Thyroid gland (tissue), 4 donors: ENCODE results near the gene MPG. TPM values are rescaled to one million over a fixed set of nuclear protein-coding genes. Genes with fewer than 3 reads are reported as not detected.

Experiments used
- DNase-seq, 2 donors: peaks; one replicate each; pipeline ENCODE4 v3.0.0-alpha.2; 2019
- H3K27ac ChIP-seq, 3 donors: fragments of 200-600 bp; sonication (generic); 1 replicate in 2 of 3; 2 replicates in 1 of 3; pipeline ENCODE4 v1.5.1; 2016 to 2019; ENCODE audit warnings: mild to moderate bottlenecking in 1 of 3, moderate library complexity in 1 of 3
- H3K27me3 ChIP-seq: fragments of 200-600 bp; sonication (generic); one replicate; pipeline ENCODE4 v1.5.1; 2019
- H3K36me3 ChIP-seq, 2 donors: fragments of 200-600 bp; sonication (generic); one replicate each; pipeline ENCODE4 v1.5.1; 2016 to 2019
- H3K4me1 ChIP-seq, 2 donors: fragments of 200-600 bp; sonication (generic); one replicate each; pipeline ENCODE4 v1.5.1; 2017 to 2019
- H3K4me3 ChIP-seq, 3 donors: fragments of 200-600 bp; sonication (generic); replicated peaks in 1 of 3; 1 replicate in 2 of 3; 2 replicates in 1 of 3; pipeline ENCODE4 v1.5.1; 2016; ENCODE audit warnings: mild to moderate bottlenecking in 1 of 3
- H3K9me3 ChIP-seq: fragments of 200-600 bp; sonication (generic); one replicate; pipeline ENCODE4 v1.5.1; 2017
- POLR2A ChIP-seq, 2 donors: fragments of 450-650 bp; IDR thresholded peaks; one replicate each; pipeline ENCODE4 v1.6.1; 2017; ENCODE audit warnings: antibody characterized with exemption in 2 of 2, mild to moderate bottlenecking in 2 of 2, moderate library complexity in 1 of 2
- WGBS, 2 donors: methylation state at CpG; one replicate each; pipeline ENCODE4 v1.1.5; 2017; 5-methylcytosine and 5-hydroxymethylcytosine counted together
- intact Hi-C: fragments of 100-400 bp; cut with DNase I; formaldehyde crosslinking; loops from one replicate; pipeline ENCODE4 v1.15.1; 2023
- total RNA-seq, 4 donors: library from RNA; depleted of rRNA; stranded (reverse); fragments of >200 nt; gene quantifications; one replicate each; pipeline ENCODE4 v1.2.3, GENCODE V29; 2016
- TF ChIP-seq, protein P1 (sequence below), 6 experiments: fragments of 200-600 bp in 3 of 6; fragments of 450-650 bp in 3 of 6; sonication (generic) in 3 of 6; IDR thresholded peaks; one replicate each; pipeline ENCODE4 v1.5.1; 2016 to 2019; ENCODE audit warnings: antibody characterized with exemption in 6 of 6, mild to moderate bottlenecking in 2 of 6, inconsistent platforms in 1 of 6, moderate library complexity in 1 of 6

The MPG gene
- total RNA-seq, 4 donors from 2014 or later, result 75.8 to 150 (median 104) TPM

- Histone ChIP-seq H3K4me1 (peaks cover 38 to 43% of the 10 kb centered on the region in 2 donors), H3K27me3 (no peaks in the 10 kb centered on the region), H3K9me3 (no peaks in the 10 kb centered on the region), H3K27ac (peak overlapping the region; percentile 63 to 93 (median 88)), H3K4me3 (no peak overlapping the region), H3K36me3 (peaks cover 26 to 39% of the 10 kb centered on the region in 2 donors)
- WGBS, 2 donors, result 67 to 76% methylated on average over 3 to 11 of the region's 18 CpGs
- intact Hi-C loops, result no loop called here
- TF ChIP-seq, protein P1, sequence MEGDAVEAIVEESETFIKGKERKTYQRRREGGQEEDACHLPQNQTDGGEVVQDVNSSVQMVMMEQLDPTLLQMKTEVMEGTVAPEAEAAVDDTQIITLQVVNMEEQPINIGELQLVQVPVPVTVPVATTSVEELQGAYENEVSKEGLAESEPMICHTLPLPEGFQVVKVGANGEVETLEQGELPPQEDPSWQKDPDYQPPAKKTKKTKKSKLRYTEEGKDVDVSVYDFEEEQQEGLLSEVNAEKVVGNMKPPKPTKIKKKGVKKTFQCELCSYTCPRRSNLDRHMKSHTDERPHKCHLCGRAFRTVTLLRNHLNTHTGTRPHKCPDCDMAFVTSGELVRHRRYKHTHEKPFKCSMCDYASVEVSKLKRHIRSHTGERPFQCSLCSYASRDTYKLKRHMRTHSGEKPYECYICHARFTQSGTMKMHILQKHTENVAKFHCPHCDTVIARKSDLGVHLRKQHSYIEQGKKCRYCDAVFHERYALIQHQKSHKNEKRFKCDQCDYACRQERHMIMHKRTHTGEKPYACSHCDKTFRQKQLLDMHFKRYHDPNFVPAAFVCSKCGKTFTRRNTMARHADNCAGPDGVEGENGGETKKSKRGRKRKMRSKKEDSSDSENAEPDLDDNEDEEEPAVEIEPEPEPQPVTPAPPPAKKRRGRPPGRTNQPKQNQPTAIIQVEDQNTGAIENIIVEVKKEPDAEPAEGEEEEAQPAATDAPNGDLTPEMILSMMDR (IDR thresholded peaks at IDR 0.05), result no peak
- TF ChIP-seq POLR2A (IDR thresholded peaks at IDR 0.05), result no peak
- no peak for DNase-seq
Observed at GRCh38 chr16:85407-85782, 7.4 kb downstream of the MPG start.

DNA sequence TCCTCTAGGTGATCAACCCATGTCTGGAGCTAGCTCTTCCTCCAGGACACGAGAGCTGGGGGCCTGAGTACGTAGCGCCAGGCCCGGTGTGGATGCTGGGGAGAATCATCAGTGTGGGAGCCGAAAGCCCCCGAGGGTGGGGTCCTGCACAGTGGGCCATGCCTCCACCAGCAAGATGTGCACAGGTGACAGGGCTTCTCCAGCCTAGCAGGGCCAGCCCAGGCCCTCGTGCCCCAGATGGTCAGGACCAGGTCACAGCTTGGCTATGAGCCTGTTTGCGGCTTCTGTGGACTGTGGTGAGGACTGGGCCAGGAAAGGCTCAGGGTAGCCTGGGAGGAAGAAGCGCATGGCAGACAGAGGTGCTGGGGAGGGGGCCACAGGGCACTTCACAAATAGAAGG is 7.8 kb downstream of the MPG start:
- no peaks in the 10 kb centered on the region for H3K9me3 ChIP-seq
- no peak overlapping the region for H3K4me3 ChIP-seq
- peaks cover 26 to 39% of the 10 kb centered on the region in 2 donors for H3K36me3 ChIP-seq
- H3K27me3 ChIP-seq, result no peaks in the 10 kb centered on the region
- peak overlapping the region; percentile 63 to 93 (median 88) for H3K27ac ChIP-seq
- DNase-seq, result no peak
- peaks cover 38 to 43% of the 10 kb centered on the region in 2 donors for H3K4me1 ChIP-seq
- 84 to 87% methylated on average over 9 of the region's 9 CpGs for WGBS, 2 donors
- intact Hi-C loops, result no loop called here
- TF ChIP-seq, protein P1 (IDR thresholded peaks at IDR 0.05), result no peak
- no peak for TF ChIP-seq POLR2A (IDR thresholded peaks at IDR 0.05)

DNA sequence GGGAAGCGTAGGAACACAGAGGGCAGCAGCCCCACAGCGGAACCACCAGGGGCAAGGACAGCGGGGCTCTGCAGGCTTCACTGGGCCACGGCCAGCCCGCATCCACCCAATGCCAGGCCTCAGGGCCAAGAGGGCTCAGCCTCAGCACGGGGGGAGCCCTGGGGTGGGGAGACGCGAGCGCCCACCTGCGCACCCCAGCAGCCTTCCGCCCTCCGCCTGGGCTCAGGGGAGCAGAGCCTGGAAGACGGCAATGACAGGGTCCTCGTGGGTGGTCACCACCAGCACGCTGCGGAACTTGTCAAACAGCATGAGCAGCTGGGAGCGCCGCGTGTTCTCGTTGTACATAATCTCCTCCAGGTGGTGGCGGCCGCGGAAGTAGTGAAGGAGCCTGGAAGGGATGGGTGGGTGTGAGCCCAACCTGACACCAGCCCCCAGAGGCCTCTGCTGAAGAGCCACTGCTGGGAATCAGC is 8.5 kb downstream of the MPG start:
- Histone ChIP-seq H3K27me3 (no peaks in the 10 kb centered on the region), H3K36me3 (peaks cover 26 to 39% of the 10 kb centered on the region in 2 donors), H3K4me1 (peaks cover 41 to 49% of the 10 kb centered on the region in 2 donors), H3K27ac (peak overlapping the region; percentile 63 to 93 (median 88)), H3K9me3 (no peaks in the 10 kb centered on the region), H3K4me3 (no peak overlapping the region)
- intact Hi-C loops, result no loop called here
- no peak for DNase-seq
- 92 to 100% methylated on average over 3 to 13 of the region's 23 CpGs for WGBS, 2 donors
- TF ChIP-seq, protein P1 (IDR thresholded peaks at IDR 0.05), result no peak
- TF ChIP-seq POLR2A (IDR thresholded peaks at IDR 0.05), result no peak

DNA sequence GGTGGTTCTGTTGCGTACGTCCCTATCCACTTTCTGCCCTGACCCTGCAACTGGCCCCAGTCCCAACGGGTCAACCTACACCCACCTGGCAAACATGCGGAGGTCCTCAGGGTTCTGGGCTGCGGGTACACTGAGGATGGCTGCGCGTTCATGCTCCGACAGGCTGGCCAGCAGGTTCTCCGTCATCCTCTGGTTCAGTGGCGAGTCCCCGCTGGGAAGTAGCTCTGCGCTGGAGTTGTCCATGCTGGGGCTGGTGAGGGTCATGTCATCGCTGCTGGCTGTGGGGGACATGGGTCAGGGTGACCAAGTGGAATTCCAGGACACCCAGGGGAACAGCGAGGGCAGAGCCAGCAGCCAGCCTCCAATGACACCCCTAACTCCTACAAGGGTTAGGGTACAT is 10.6 kb downstream of the MPG start:
- H3K9me3 ChIP-seq, result no peaks in the 10 kb centered on the region
- no peak overlapping the region for H3K4me3 ChIP-seq
- no peaks in the 10 kb centered on the region for H3K27me3 ChIP-seq
- no peak overlapping the region for H3K27ac ChIP-seq
- intact Hi-C loops, result no loop called here
- WGBS, 2 donors, result 92 to 97% methylated on average over 2 to 13 of the region's 14 CpGs
- DNase-seq, result no peak
- H3K36me3 ChIP-seq, result peaks cover 26 to 39% of the 10 kb centered on the region in 2 donors
- H3K4me1 ChIP-seq, result peaks cover 37 to 48% of the 10 kb centered on the region in 2 donors
- TF ChIP-seq, protein P1 (IDR thresholded peaks at IDR 0.05), result no peak
- no peak for TF ChIP-seq POLR2A (IDR thresholded peaks at IDR 0.05)

DNA sequence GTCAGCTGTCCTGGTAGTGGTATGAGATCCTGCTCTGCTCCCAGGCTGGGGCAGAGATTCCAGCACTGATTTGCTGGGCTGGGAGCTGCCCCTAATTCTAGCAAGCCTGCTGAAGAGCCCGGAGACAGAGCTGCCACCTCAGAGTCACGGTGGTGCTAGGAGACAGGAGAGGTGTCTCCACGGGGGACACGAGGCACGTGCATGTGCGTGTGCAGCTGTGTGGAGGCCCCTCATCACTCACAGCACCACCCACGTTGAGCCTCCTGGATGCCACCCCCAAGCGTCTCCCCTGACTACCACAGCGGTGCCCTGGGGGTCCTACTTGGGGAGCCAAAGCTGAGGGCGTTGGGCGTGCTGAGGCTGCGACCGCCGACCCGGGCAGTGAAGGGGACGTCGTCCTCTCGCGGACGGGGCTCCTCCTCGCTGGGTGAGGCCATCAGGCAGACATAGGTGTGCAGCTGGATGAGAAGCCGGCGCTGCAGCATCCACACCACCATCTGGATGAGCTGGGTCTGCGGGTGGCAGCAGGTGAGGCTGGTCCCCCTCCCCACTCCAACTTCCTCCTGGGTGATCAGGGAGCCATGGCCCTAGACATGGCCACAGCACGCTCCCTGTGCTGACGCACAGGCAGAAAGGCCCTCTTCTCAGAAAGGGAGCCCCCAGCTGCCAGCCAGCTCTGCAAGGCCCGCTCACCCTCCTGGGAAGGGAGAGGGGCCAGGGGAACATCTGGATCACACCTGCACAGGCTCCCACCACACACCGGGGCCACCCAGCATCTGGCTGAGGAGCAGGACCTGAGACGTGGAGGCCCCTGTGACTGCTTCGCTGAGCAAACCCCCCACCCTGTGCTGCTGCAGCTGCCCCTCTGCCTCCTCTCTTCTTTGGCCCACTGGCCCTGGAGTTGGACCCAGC is 11.6 kb downstream of the MPG start:
- intact Hi-C loops, result no loop called here
- no peak for DNase-seq

More for the DNA sequence above, 11.6 kb downstream of the MPG start:
- Histone ChIP-seq H3K27ac (no peak overlapping the region), H3K27me3 (no peaks in the 10 kb centered on the region), H3K4me3 (no peak overlapping the region), H3K9me3 (no peaks in the 10 kb centered on the region), H3K4me1 (peaks cover 27 to 38% of the 10 kb centered on the region in 2 donors), H3K36me3 (peaks cover 26 to 39% of the 10 kb centered on the region in 2 donors)
- 94 to 98% methylated on average over 5 to 25 of the region's 30 CpGs for WGBS, 2 donors
- TF ChIP-seq, protein P1 (IDR thresholded peaks at IDR 0.05), result no peak
- no peak for TF ChIP-seq POLR2A (IDR thresholded peaks at IDR 0.05)
